Fibroblast of lung (primary cell): ENCODE measurements around the gene DMRTC2. TPM values are rescaled to one million over a fixed set of nuclear protein-coding genes. Genes with fewer than 3 reads are reported as not detected.

Experiments
- DNase-seq, 2 donors: peaks; one replicate each; pipeline versions ENCODE4 v3.0.0 to v3.0.0-alpha.2; 2010; ENCODE audit warnings: low read depth in 2 of 2
- H2AFZ ChIP-seq: 2 replicates; pipeline ENCODE4 v1.5.1; 2012; ENCODE audit warnings: low read length, control low read depth, inconsistent platforms
- H3K27ac ChIP-seq: 2 replicates; pipeline ENCODE4 v1.5.1; 2011; ENCODE audit warnings: low read length, control low read depth; ENCODE audit not compliant: insufficient read depth
- H3K27me3 ChIP-seq: 2 replicates; pipeline ENCODE4 v1.5.1; 2011; ENCODE audit warnings: mild to moderate bottlenecking, low read length; ENCODE audit not compliant: control insufficient read depth, insufficient read depth
- H3K36me3 ChIP-seq: 2 replicates; pipeline ENCODE4 v1.5.1; 2011; ENCODE audit warnings: low read length; ENCODE audit not compliant: control insufficient read depth, insufficient read depth
- H3K4me1 ChIP-seq: 2 replicates; pipeline ENCODE4 v1.5.1; 2011; ENCODE audit warnings: low read length; ENCODE audit not compliant: control insufficient read depth, insufficient read depth; ENCODE audit errors: extremely low read depth
- H3K4me2 ChIP-seq: 2 replicates; pipeline ENCODE4 v1.5.1; 2011; ENCODE audit warnings: low read length, control low read depth; ENCODE audit not compliant: insufficient read depth; ENCODE audit errors: extremely low read depth
- H3K4me3 ChIP-seq, 4 experiments: fragments of 200-600 bp in 1 of 4; sonication (generic) in 1 of 4; replicated peaks in 1 of 4; 2 replicates each; pipeline ENCODE4 v1.5.1; 2011 to 2016; ENCODE audit warnings: low read length in 4 of 4, low read depth in 3 of 4, mild to moderate bottlenecking in 3 of 4, control low read depth in 2 of 4, inconsistent platforms in 1 of 4, mixed read lengths in 1 of 4; ENCODE audit not compliant: insufficient read depth in 1 of 4; ENCODE audit errors: control extremely low read depth in 1 of 4
- H3K79me2 ChIP-seq: 2 replicates; pipeline ENCODE4 v1.5.1; 2012; ENCODE audit warnings: mild to moderate bottlenecking, low read length, inconsistent platforms; ENCODE audit not compliant: control insufficient read depth, insufficient read depth
- H3K9ac ChIP-seq: 2 replicates; pipeline ENCODE4 v1.5.1; 2011; ENCODE audit warnings: mild to moderate bottlenecking, low read length, control low read depth; ENCODE audit not compliant: insufficient read depth
- H3K9me3 ChIP-seq: 2 replicates; pipeline ENCODE4 v1.5.1; 2012; ENCODE audit warnings: low read depth, low read length; ENCODE audit not compliant: control insufficient read depth, insufficient read depth
- H4K20me1 ChIP-seq: 2 replicates; pipeline ENCODE4 v1.5.1; 2011; ENCODE audit warnings: low read length; ENCODE audit not compliant: control insufficient read depth, insufficient read depth; ENCODE audit errors: extremely low read depth
- EZH2 ChIP-seq: IDR thresholded peaks from 2 replicates; pipeline ENCODE4 v1.5.1; 2012; ENCODE audit warnings: low read length, control low read depth, mild to moderate bottlenecking; ENCODE audit errors: missing control alignments
- polyA plus RNA-seq, 2 donors: library from polyadenylated mRNA; depleted of rRNA in 1 of 2; stranded (reverse) in 1 of 2; unstranded in 1 of 2; fragments of >200 nt; gene quantifications; 2 replicates each; pipeline ENCODE4 v1.2.1, GENCODE V29; 2011 to 2012; ENCODE audit warnings: missing spikeins in 1 of 2
- total RNA-seq: library from RNA; depleted of rRNA; stranded (reverse); fragments of >200 nt; gene quantifications from 2 replicates; pipeline ENCODE4 v1.2.1, GENCODE V29; 2014
- TF ChIP-seq, protein P1 (sequence below), 2 donors: IDR thresholded peaks in 1 of 2; conservative IDR thresholded peaks in 1 of 2; 1 replicate in 1 of 2; 2 replicates in 1 of 2; pipeline ENCODE4 v1.5.1; 2011 to 2012; ENCODE audit warnings: low read length in 2 of 2, control low read depth in 1 of 2, inconsistent platforms in 1 of 2, low read depth in 1 of 2, mild to moderate bottlenecking in 1 of 2

DMRTC2 gene
- total and polyA plus RNA-seq, 2 donors (not counting 1 experiment from before 2014, with no cell fraction given): not detected

DNA sequence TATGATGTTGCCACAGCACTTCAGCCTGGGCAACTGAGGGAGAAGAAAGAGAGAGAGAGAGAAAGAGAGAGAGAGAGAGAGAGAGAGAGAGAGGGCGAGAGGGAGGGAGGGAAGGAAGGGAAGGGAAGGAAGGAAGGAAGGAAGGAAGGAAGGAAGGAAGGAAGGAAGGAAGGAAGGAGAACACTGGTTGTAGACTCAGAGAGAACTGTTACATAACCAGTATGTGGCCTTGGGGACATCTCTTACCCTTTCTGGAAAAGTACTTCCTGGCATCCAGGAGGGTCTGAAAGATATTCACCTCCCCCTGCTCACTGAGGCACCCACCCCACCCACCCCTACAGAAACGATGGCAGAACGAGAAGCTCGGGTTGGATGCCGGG lies 35.5 kb downstream of the DMRTC2 start:
- H2AFZ ChIP-seq: no peak overlapping the region
- DNase-seq: no peak
- peaks cover 4% of the 10 kb centered on the region for H3K27me3 ChIP-seq
- no peak overlapping the region for H3K27ac ChIP-seq
- H3K9me3 ChIP-seq: no peaks in the 10 kb centered on the region
- no peaks in the 10 kb centered on the region for H3K36me3 ChIP-seq
- H3K4me1 ChIP-seq: peaks cover 5% of the 10 kb centered on the region
- H3K4me2 ChIP-seq: no peak overlapping the region
- H3K4me3 ChIP-seq: no peak overlapping the region
- H3K79me2 ChIP-seq: peaks cover 10% of the 10 kb centered on the region
- H4K20me1 ChIP-seq: no peaks in the 10 kb centered on the region
- TF ChIP-seq EZH2: no peak
- TF ChIP-seq, protein P1, sequence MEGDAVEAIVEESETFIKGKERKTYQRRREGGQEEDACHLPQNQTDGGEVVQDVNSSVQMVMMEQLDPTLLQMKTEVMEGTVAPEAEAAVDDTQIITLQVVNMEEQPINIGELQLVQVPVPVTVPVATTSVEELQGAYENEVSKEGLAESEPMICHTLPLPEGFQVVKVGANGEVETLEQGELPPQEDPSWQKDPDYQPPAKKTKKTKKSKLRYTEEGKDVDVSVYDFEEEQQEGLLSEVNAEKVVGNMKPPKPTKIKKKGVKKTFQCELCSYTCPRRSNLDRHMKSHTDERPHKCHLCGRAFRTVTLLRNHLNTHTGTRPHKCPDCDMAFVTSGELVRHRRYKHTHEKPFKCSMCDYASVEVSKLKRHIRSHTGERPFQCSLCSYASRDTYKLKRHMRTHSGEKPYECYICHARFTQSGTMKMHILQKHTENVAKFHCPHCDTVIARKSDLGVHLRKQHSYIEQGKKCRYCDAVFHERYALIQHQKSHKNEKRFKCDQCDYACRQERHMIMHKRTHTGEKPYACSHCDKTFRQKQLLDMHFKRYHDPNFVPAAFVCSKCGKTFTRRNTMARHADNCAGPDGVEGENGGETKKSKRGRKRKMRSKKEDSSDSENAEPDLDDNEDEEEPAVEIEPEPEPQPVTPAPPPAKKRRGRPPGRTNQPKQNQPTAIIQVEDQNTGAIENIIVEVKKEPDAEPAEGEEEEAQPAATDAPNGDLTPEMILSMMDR (conservative IDR thresholded peaks at IDR 0.05 in 1 of 2, IDR thresholded peaks at IDR 0.05 in 1 of 2; ENCODE audit: low read depth in 1 of 2, low read length in 2 of 2): no peak
- H3K9ac ChIP-seq: no peak overlapping the region

DNA sequence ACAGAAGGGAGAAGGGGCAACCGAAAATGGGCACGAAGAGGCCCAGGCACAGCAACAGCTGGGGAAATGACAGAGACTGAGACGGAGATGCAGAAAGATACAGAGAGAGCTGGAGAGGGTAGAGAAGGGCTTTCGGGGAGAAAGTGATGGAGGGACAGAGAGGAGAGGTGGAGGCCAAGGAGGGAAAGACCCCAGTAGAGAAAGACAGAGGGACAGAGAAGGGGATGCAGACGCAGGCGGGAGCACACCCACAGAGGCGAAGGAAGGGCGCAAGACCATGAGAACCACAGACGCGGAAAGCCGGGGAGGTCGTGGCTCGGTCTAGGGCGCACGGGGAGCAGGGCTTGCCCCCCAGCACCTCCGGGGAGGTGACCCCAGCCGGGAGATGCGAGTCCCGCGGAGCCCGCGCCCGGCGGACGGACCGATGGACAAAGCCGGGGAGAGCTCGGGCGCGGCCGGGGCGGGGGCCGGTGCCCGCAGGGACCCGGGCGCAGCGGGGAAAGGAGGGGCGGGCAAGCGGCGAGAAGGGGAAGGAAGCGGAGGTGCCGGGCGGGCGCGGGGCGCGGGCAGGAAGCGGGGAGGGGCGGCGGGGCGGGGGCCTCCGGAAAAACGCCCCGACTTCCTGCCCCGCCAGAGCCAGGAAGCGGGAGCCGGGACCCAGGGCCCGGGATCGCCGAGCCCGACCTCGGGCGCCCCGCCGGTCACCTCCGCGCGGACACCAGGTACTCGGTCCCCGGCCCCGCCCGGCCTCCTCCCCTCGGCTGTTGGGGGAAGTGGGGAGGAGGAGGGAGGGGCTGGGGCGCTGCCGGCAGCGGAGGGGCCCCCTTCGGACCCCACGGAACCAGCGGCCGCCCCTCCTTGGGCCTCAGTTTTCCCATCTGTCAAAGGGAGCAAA lies 38.0 kb downstream of the DMRTC2 start, which contains the start of gene ARHGEF1:
Gene ARHGEF1, plus strand, starts transcription at position 617 of the 895 bp plus-strand sequence. CDS start 4,899 bp downstream, outside the sequence.
- Histone ChIP-seq H3K27ac (peak within 1 kb of the TSS; percentile 34), H3K79me2 (peaks cover 30% of the 10 kb centered on the region), H3K9ac (peak within 1 kb of the TSS; percentile 60), H3K36me3 (no peaks in the 10 kb centered on the region), H2AFZ (peak within 1 kb of the TSS; percentile 75), H3K4me2 (peak within 1 kb of the TSS; percentile 96), H3K9me3 (no peaks in the 10 kb centered on the region), H4K20me1 (no peaks in the 10 kb centered on the region), H3K4me3 (peak within 1 kb of the TSS; percentile 94 to 97 (median 94)), H3K27me3 (no peaks in the 10 kb centered on the region), H3K4me1 (peaks cover 9% of the 10 kb centered on the region)
- no peak for TF ChIP-seq EZH2
- TF ChIP-seq, protein P1 (conservative IDR thresholded peaks at IDR 0.05 in 1 of 2, IDR thresholded peaks at IDR 0.05 in 1 of 2; ENCODE audit: low read depth in 1 of 2, low read length in 2 of 2): no peak
- DNase-seq: peak; percentile 18 to 33

DNA sequence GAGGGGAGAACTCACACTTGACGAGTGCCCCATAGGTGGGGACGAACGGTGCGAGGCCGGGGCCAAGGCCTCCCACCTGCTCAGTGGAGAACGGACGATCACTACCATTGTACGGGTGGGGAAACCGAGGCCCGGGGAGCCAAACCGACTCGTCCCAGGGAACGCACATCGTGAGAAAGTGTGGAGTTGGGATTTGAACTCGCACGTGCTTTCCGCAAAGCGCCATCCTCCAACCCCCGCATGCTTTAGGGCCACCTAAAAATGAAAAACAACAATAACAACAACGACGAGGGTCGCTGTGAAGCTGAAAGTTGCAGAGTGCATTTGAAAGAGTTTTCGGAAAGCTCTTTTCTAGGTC lies 38.6 kb downstream of the DMRTC2 start:
- Histone ChIP-seq H3K27ac (peak overlapping the region; percentile 34), H4K20me1 (no peaks in the 10 kb centered on the region), H3K36me3 (peaks cover 3% of the 10 kb centered on the region), H3K27me3 (no peaks in the 10 kb centered on the region), H3K79me2 (peaks cover 32% of the 10 kb centered on the region), H3K4me3 (peak overlapping the region; percentile 94 to 97 (median 94)), H3K4me2 (peak overlapping the region; percentile 96), H3K9ac (peak overlapping the region; percentile 60), H3K9me3 (no peaks in the 10 kb centered on the region), H2AFZ (peak overlapping the region; percentile 51), H3K4me1 (peaks cover 9% of the 10 kb centered on the region)
- no peak for TF ChIP-seq EZH2
- TF ChIP-seq, protein P1 (conservative IDR thresholded peaks at IDR 0.05 in 1 of 2, IDR thresholded peaks at IDR 0.05 in 1 of 2; ENCODE audit: low read depth in 1 of 2, low read length in 2 of 2): no peak
- no peak for DNase-seq
